OCI-LY7 (cell line): ENCODE data around the gene PABPN1L.

Source experiments
- CTCF ChIP-seq: fragments of 200-600 bp; sonication (generic); conservative IDR thresholded peaks from 2 replicates; pipeline ENCODE4 v1.5.1; 2014; ENCODE audit warnings: mild to moderate bottlenecking, antibody characterized with exemption, low read length, moderate library complexity, mixed read lengths
- EZH2phosphoT487 ChIP-seq: fragments of 200-600 bp; sonication (generic); IDR thresholded peaks from 2 replicates; pipeline ENCODE4 v1.6.1; 2018; ENCODE audit warnings: low read depth, borderline replicate concordance, mild to moderate bottlenecking, mixed run types, antibody characterized with exemption, low read length, moderate library complexity, mixed read lengths

GRCh38 chr16:88820385-88821025 is 46.0 kb downstream of the PABPN1L start:
- TF ChIP-seq CTCF (no peak), EZH2phosphoT487 (no peak)
